HG03558 (cell line): ENCODE measurements around the gene ITGB2.

Experiments used
- ATAC-seq: cut with Tn5 transposase; IDR thresholded peaks from one replicate; pipeline ENCODE4 v1.9.1; 2021; ENCODE audit warnings: moderate number of reproducible peaks; ENCODE audit not compliant: unreplicated experiment; ENCODE audit errors: extremely low read depth

ITGB2 gene

DNA sequence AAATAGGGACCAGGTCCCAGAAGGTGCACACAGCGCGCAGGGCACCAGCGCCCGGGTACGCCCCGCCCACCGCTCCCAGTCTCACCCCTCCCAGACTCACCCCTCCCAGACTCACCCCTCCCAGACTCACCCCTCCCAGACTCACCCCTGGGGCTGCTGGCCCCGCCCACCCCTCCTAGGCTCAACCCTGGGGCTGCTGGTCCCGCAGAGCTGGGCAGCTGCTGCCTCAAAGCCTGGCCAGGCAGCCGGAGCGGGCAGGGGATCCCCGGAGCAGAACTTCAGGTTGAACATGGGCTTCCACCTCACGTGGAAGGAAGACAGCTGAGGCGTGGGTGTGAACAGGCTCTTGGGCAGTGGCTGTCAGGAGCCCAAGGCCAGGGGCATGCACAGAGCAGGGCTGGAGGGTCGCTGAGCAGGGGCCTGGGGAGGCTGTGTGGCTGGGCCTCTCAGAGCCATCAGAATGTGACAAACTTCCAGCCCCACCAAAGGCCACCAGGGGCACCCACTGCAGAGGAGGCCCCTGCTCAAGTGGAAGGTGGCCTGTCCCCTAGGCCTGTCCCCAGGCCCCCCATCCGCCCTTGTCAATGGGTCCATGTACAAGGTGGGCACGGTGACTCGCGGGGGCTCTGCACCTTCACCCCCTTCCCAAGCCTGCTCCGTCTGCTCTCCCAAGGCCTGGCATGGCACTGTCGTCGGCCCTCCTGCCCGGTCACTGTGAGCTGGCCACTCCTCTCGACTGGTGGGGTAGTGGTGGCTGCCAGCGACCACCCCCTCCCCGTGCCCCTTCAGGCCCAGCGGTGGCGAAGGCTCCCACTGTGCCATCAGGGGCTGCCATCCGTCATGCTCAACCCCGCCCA, 82.4 kb downstream of the ITGB2 start:
- no peak for ATAC-seq

DNA sequence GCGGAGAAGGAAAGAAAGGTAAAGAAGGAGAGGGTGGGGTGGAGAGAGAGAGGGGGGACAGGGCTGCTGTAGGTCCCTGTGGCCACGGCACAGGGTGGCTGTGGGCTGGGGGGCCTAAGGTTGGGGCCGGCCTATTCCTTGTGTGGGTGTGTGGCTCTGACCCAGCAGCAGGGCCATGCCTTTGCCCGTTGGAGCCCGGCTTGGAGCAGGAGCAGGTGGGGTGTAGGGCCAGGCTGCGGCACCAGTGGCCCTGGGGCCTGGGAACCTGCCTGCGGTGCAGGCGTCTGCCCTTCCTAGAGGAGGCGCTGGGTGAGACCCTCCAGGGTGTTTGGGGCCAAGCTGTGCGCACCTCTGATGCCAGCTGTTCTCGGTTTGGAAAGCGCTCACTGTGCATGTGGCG, 83.2 kb downstream of the ITGB2 start:
- ATAC-seq = no peak

DNA sequence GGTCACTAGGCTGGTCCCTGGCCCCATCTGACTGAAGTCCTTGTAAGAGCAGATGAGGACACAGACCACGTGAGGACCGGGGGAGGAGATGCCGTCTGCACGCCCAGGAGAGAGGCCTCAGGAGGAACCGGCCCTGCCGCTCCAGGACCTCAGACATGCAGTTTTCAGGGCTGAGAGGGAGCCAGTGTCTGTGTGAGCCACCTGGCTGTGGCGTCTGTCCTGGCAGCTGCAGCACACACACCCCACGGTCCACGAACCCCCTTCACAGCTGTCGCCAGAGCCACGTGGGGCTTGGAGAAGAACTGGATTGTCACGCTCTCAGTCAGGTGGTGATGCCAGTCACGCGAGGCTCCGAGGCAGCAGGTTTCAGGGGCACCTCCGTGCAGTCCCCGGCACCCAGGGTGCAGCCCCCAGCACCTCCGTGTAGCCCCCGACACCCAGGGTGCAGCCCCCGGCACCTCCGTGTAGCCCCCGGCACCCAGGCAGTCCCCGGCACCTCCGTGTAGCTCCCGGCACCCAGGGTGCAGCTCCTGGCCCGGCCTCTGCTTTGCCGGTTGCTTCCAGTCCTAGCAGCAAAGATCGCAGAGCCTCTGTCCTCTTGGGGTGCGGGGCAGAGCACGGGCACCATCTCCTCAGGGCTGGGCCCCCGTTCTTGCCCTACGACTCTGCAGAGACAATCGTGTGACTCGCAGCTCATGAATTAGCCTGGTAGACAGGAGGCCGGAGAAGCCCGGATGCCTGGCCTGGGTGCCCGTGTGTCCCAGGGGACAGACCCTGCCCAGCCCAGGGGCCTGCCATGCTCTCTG, 83.8 kb downstream of the ITGB2 start:
- no peak for ATAC-seq

DNA sequence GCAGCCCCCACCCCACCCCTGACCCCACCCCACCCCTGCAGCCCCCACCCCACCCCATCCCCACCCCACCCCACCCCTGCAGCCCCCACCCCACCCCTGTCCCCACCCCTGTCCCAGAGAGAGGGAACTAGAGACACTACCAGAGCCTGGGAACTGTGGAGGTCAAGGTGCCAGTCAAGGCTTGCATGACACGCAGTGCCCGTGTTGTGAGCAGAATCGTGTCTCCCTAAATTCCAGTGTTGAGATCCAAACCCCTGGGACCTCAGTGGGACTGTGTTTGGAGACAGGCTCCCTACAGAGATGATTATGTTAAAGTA, 84.4 kb downstream of the ITGB2 start:
- ATAC-seq = no peak
